Stomach (tissue), 9 donors: ENCODE results near the gene KCNT2. TPM values are rescaled to one million over a fixed set of nuclear protein-coding genes. Genes with fewer than 3 reads are reported as not detected.

Experiments
- DNase-seq, 2 donors: peaks; one replicate each; pipeline versions ENCODE4 v3.0.0 to v3.0.0-alpha.2; 2013 to 2019
- H3K27ac ChIP-seq, 5 donors: fragments of 200-600 bp in 4 of 5; sonication (generic) in 4 of 5; one replicate each; pipeline ENCODE4 v1.5.1; 2013 to 2019; ENCODE audit warnings: mild to moderate bottlenecking in 1 of 5, moderate library complexity in 1 of 5
- H3K27me3 ChIP-seq, 3 donors: fragments of 200-600 bp; sonication (generic); one replicate each; pipeline ENCODE4 v1.5.1; 2017 to 2019; ENCODE audit warnings: mixed run types in 1 of 3
- H3K36me3 ChIP-seq, 4 donors: fragments of 200-600 bp; sonication (generic); 1 replicate in 3 of 4; 2 replicates in 1 of 4; pipeline ENCODE4 v1.5.1; 2016 to 2019
- H3K4me1 ChIP-seq, 4 donors: fragments of 200-600 bp; sonication (generic); one replicate each; pipeline ENCODE4 v1.5.1; 2016 to 2019
- H3K4me3 ChIP-seq, 4 donors: fragments of 200-600 bp; sonication (generic) in 3 of 4; one replicate each; pipeline ENCODE4 v1.5.1; 2016 to 2019; ENCODE audit warnings: mild to moderate bottlenecking in 1 of 4
- H3K9me3 ChIP-seq, 4 donors: fragments of 200-600 bp; sonication (generic); one replicate each; pipeline ENCODE4 v1.5.1; 2016 to 2019
- EP300 ChIP-seq: sonication (generic); formaldehyde crosslinking; IDR thresholded peaks from one replicate; pipeline ENCODE4 v1.6.1; 2017; ENCODE audit warnings: antibody characterized with exemption
- POLR2A ChIP-seq, 4 donors: fragments of 450-650 bp; IDR thresholded peaks; one replicate each; pipeline ENCODE4 v1.6.1; 2016; ENCODE audit warnings: antibody characterized with exemption in 4 of 4, control low read depth in 2 of 4, mild to moderate bottlenecking in 1 of 4, moderate library complexity in 1 of 4
- POLR2AphosphoS5 ChIP-seq, 3 donors: sonication (generic); formaldehyde crosslinking; IDR thresholded peaks; one replicate each; pipeline ENCODE4 v1.6.1; 2016; ENCODE audit warnings: antibody characterized with exemption in 3 of 3
- WGBS, 5 donors: extraction: QIAGEN DNeasy Blood & Tissue Kit in 3 of 5; methylation state at CpG; one replicate each; pipeline versions ENCODE4 v1.1.5 to v1.1.7; 2013 to 2018; 5-methylcytosine and 5-hydroxymethylcytosine counted together
- intact Hi-C: fragments of 100-400 bp; cut with DNase I; formaldehyde crosslinking; loops from one replicate; pipeline ENCODE4 v1.15.1; 2023; ENCODE audit warnings: low total_unique reads
- polyA plus RNA-seq, 3 donors: library from polyadenylated mRNA; stranded (reverse); fragments of 200-250 nt; gene quantifications; one replicate each; pipeline ENCODE4 v1.2.3, GENCODE V29; 2013
- total RNA-seq, 5 donors: library from RNA; depleted of rRNA; stranded (reverse); fragments of >200 nt; gene quantifications; one replicate each; pipeline versions ENCODE4 v1.1.0 to v1.2.3, GENCODE V29; 2014 to 2016
- TF ChIP-seq, protein P1 (sequence below), 7 experiments: fragments of 450-650 bp in 4 of 7; fragments of 200-600 bp in 3 of 7; sonication (generic) in 3 of 7; IDR thresholded peaks; one replicate each; pipeline ENCODE4 v1.5.1; 2016 to 2019; ENCODE audit warnings: antibody characterized with exemption in 7 of 7, control low read depth in 2 of 7, mild to moderate bottlenecking in 1 of 7
- donor health status: healthy with polysubstance abuse.
- donor health status: Bipolar disorder and iron deficiency.
- donor health status: healthy.

Gene KCNT2
- total and polyA plus RNA-seq, 8 donors = 0.29 to 32.3 (median 0.93) TPM

- TF ChIP-seq POLR2A (IDR thresholded peaks at IDR 0.05) (no peak), EP300 (no peak)
- TF ChIP-seq, protein P1, sequence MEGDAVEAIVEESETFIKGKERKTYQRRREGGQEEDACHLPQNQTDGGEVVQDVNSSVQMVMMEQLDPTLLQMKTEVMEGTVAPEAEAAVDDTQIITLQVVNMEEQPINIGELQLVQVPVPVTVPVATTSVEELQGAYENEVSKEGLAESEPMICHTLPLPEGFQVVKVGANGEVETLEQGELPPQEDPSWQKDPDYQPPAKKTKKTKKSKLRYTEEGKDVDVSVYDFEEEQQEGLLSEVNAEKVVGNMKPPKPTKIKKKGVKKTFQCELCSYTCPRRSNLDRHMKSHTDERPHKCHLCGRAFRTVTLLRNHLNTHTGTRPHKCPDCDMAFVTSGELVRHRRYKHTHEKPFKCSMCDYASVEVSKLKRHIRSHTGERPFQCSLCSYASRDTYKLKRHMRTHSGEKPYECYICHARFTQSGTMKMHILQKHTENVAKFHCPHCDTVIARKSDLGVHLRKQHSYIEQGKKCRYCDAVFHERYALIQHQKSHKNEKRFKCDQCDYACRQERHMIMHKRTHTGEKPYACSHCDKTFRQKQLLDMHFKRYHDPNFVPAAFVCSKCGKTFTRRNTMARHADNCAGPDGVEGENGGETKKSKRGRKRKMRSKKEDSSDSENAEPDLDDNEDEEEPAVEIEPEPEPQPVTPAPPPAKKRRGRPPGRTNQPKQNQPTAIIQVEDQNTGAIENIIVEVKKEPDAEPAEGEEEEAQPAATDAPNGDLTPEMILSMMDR (IDR thresholded peaks at IDR 0.05) = no peak
- no peak for DNase-seq
- H3K36me3 ChIP-seq = no peaks in the 10 kb centered on the region
- no peaks in the 10 kb centered on the region for H3K9me3 ChIP-seq
- no peak overlapping the region for H3K27ac ChIP-seq
- no peak overlapping the region for H3K4me3 ChIP-seq
- intact Hi-C loops = no loop called here
- H3K27me3 ChIP-seq = no peaks in the 10 kb centered on the region
- H3K4me1 ChIP-seq = no peaks in the 10 kb centered on the region
These were observed 378.7 kb downstream of the KCNT2 start for GRCh38 chr1:196229546-196229945.

DNA sequence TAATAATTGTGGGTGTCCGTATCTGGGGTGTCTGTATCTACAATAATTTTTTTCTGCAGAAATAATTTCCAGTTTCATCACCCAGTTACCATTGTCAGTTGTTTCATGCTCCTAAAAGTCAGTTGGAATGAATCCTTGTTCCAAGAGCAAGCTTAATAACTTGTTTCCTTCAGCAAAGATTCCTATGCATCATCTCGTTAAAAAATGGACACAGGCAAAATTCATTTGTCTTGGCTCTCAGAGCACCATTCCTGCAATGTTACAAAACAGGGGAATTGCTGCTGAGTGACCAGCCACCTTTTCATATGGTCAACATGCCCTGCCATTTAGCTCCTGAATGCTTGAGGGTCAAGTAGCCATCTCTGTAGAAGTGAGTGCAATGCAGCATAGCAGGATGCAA, 393.4 kb downstream of the KCNT2 start:
- Histone ChIP-seq H3K4me3 (no peak overlapping the region), H3K27me3 (no peaks in the 10 kb centered on the region), H3K27ac (no peak overlapping the region), H3K4me1 (no peaks in the 10 kb centered on the region), H3K36me3 (no peaks in the 10 kb centered on the region), H3K9me3 (no peaks in the 10 kb centered on the region)
- WGBS, 5 donors = 79 to 86% (median 82%) methylated on average over 2 of the region's 2 CpGs
- TF ChIP-seq, protein P1 (IDR thresholded peaks at IDR 0.05) = no peak
- TF ChIP-seq POLR2AphosphoS5 (IDR thresholded peaks at IDR 0.05) (no peak), POLR2A (IDR thresholded peaks at IDR 0.05) (no peak), EP300 (no peak)
- intact Hi-C loops = no loop called here
- DNase-seq = no peak

DNA sequence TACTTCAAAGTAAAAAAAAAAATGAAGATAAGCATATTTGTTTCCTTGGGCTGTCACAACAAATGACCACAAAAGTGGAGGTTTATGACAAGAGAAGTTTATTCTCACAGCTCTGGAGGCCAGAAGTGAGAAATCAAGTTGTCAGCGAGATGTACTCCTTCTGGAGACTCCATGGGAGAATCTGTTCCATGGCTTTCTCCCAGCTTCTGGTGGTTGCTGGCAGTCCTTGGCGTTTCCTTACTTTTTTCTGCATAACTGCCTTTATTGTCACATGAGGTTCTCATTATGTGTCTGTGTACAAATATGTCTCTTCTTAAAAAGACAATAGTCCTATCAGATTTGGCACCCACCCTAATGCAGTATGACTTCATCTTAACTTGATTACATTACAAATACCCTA, 398.3 kb downstream of the KCNT2 start:
- intact Hi-C loops = no loop called here
- peak in 1 of 2 donors; percentile 1 for DNase-seq
- Histone ChIP-seq H3K4me3 (no peak overlapping the region), H3K4me1 (no peaks in the 10 kb centered on the region), H3K27ac (no peak overlapping the region), H3K9me3 (no peaks in the 10 kb centered on the region), H3K36me3 (no peaks in the 10 kb centered on the region), H3K27me3 (no peaks in the 10 kb centered on the region)
- 46 to 67% (median 57%) methylated on average over 2 of the region's 2 CpGs for whole genome bisulfite sequencing, 5 donors
- TF ChIP-seq, protein P1 (IDR thresholded peaks at IDR 0.05) = no peak
- TF ChIP-seq POLR2A (IDR thresholded peaks at IDR 0.05) (no peak), EP300 (no peak), POLR2AphosphoS5 (IDR thresholded peaks at IDR 0.05) (no peak)

- H3K4me1 ChIP-seq = no peaks in the 10 kb centered on the region
- no peaks in the 10 kb centered on the region for H3K27me3 ChIP-seq
- H3K27ac ChIP-seq = no peak overlapping the region
- H3K9me3 ChIP-seq = no peaks in the 10 kb centered on the region
- H3K36me3 ChIP-seq = no peaks in the 10 kb centered on the region
- 71 to 85% (median 75%) methylated on average over 3 of the region's 3 CpGs for WGBS, 5 donors
- no peak overlapping the region for H3K4me3 ChIP-seq
- DNase-seq = no peak
- TF ChIP-seq POLR2AphosphoS5 (IDR thresholded peaks at IDR 0.05) = no peak
- no peak for TF ChIP-seq EP300
- TF ChIP-seq, protein P1 (IDR thresholded peaks at IDR 0.05) = no peak
- TF ChIP-seq POLR2A (IDR thresholded peaks at IDR 0.05) = no peak
- intact Hi-C loops = no loop called here
These were observed 399.0 kb downstream of the KCNT2 start for GRCh38 chr1:196209265-196209664.
